ENCODE results near the gene HNRNPA1. TPM values are rescaled to one million over a fixed set of nuclear protein-coding genes. Genes with fewer than 3 reads are reported as not detected.
"Not testable (repeated sequence)": the region's sequence is repeated elsewhere in the genome, so short reads cannot be mapped to it uniquely, and the experiment has no call there.

Gene HNRNPA1
- total and polyA plus RNA-seq, 2 donors (not counting 3 experiments of a cell fraction or from before 2014, with no cell fraction given), result 566 to 1,470 TPM

DNA sequence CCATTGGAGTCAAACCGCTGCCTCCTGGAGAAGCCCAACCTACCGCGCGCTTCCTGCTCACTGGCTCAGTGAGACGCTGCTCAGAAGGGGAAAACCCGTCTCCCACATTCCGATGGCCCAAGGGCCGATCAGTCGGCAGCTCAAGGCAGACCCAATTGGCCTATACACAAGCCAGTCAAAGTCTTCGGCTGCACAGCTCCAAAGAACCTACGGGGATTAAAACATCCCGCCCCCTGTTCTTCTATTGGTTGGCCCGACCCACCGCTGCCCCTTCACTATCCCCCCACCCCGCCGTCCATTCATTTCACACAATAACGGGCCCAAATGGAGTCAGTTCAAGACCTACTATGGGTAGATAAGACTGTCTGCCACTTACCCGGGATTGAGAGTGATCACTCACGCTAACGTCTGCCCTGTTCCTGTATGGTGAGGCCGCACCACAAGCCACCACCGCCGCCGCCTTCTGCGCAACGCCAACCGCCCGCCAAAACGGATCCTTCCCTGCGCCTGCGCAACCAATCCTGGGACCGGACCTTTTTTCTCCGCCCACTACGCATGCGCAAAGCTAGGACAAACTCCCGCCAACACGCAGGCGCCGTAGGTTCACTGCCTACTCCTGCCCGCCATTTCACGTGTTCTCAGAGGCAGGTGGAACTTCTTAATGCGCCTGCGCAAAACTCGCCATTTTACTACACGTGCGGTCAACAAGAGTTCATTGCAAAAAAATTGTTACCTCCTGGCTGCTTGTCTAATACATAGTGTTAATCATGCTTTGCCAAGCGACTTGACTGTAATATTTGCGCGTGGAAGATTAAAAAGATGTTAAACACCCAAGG lies 676 bp upstream of the HNRNPA1 start, which contains the start of gene CBX5:
Gene CBX5 (minus strand): TSS at position 491 of the 836 bp plus-strand sequence. CDS start 22,472 bp downstream, outside the sequence.
- Histone ChIP-seq H3K36me3 (ENCODE audit: control insufficient read depth in 2 of 2, extremely low read depth in 1 of 2, insufficient read depth in 2 of 2, low read length in 2 of 2) (peaks cover 8 to 19% of the 10 kb centered on the region in 2 experiments), H3K4me3 (replicated peaks in 1 of 3; ENCODE audit: insufficient read depth in 1 of 3, low read depth in 1 of 3, low read length in 3 of 3) (peak within 1 kb of the TSS; percentile 28 to 78 (median 61)), H3K9ac (replicated peaks; ENCODE audit: extremely low read depth, insufficient read depth, low read length) (peak within 1 kb of the TSS; percentile 84), H3K4me2 (ENCODE audit: insufficient read depth, low read length) (peak within 1 kb of the TSS; percentile 88), H2AFZ (ENCODE audit: low read depth, low read length) (peak within 1 kb of the TSS; percentile 48), H4K20me1 (replicated peaks; ENCODE audit: control insufficient read depth, extremely low read depth, insufficient read depth, low read length) (peaks cover 9% of the 10 kb centered on the region), H3K4me1 (ENCODE audit: control insufficient read depth, extremely low read depth, insufficient read depth, low read length) (peaks cover 43% of the 10 kb centered on the region), H3K27me3 (ENCODE audit: control insufficient read depth in 2 of 2, insufficient read depth in 2 of 2, low read length in 2 of 2) (no peaks in the 10 kb centered on the region), H3K27ac (ENCODE audit: insufficient read depth, low read depth, low read length) (peak within 1 kb of the TSS; percentile 88), H3K79me2 (ENCODE audit: control insufficient read depth, insufficient read depth, low read length) (peaks cover 83% of the 10 kb centered on the region), H3K9me3 (replicated peaks; ENCODE audit: control insufficient read depth, insufficient read depth, low read length) (no peaks in the 10 kb centered on the region), H3K9me1 (replicated peaks; ENCODE audit: control insufficient read depth, extremely low read depth, insufficient read depth, low read length) (no peaks in the 10 kb centered on the region)
- no TSS peak for BruUV-seq (replicated peaks)
- CTCF ChIA-PET, result interaction anchor here (0.6 to 3.7 kb wide), 9 partner anchors 15 to 100 kb away, joined by 3 to 39 read pairs (median 3); partner anchors contain the start of gene COPZ1
- DNase-seq (ENCODE audit: low read depth, low spot score) (peak; percentile 100), FAIRE-seq (no peak)
- POLR2A ChIA-PET, result interaction anchor here (0.6 to 3.2 kb wide), 13 partner anchors 11 to 136 kb away, joined by 3 to 29 read pairs (median 6); partner anchors contain the start of gene COPZ1
- TF ChIP-seq POLR2AphosphoS5 (IDR thresholded peaks at IDR 0.05; ENCODE audit: insufficient read depth, low read depth, low read length) (peak; percentile 85), MYC (IDR thresholded peaks at IDR 0.05; ENCODE audit: low read depth, low read length) (peak; percentile 68), EZH2 (IDR thresholded peaks at IDR 0.05; ENCODE audit: borderline replicate concordance, low read depth, low read length, severe bottlenecking) (no peak), GATA2 (IDR thresholded peaks at IDR 0.05; ENCODE audit: insufficient read depth, insufficient read length, low read depth, low read length) (no peak), FOS (IDR thresholded peaks at IDR 0.05; ENCODE audit: borderline replicate concordance, insufficient read depth, low read length) (no peak), POLR2A (IDR thresholded peaks at IDR 0.05; ENCODE audit: low read depth, low read length) (peak; percentile 95), JUN (IDR thresholded peaks at IDR 0.05; ENCODE audit: borderline replicate concordance, insufficient read depth, insufficient read length, low read depth) (no peak)
- TF ChIP-seq, protein P1, sequence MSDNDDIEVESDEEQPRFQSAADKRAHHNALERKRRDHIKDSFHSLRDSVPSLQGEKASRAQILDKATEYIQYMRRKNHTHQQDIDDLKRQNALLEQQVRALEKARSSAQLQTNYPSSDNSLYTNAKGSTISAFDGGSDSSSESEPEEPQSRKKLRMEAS (IDR thresholded peaks at IDR 0.05; ENCODE audit: insufficient read depth, insufficient read length), result peak; percentile 88
- intact Hi-C loops (cut with micrococcal nuclease), result loop anchor here (1.0 to 5.0 kb wide), 7 partner anchors 21 to 152 kb away; partner anchors contain the start of gene COPZ1
- dilution Hi-C loops (cut with MboI; ENCODE audit: extremely low pct_ligation_motif_present, low sequenced_read_pairs), result no loop called here

DNA sequence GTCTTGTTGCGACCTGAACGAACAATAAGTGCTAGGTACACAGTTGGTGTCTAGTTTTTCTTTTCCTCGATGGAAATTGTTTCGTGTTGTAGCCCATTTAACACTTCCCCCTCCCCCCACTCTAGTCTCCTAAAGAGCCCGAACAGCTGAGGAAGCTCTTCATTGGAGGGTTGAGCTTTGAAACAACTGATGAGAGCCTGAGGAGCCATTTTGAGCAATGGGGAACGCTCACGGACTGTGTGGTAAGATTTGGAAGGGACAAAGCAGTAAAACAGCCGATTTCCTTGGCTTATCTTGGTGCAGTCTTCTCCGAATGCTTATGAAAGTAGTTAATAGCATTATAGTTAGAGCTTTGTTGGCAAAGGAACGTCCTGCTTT lies 724 bp downstream of the HNRNPA1 start:
- H3K4me2 ChIP-seq (ENCODE audit: insufficient read depth, low read length), result peak overlapping the region; percentile 95
- H3K27me3 ChIP-seq (ENCODE audit: control insufficient read depth in 2 of 2, insufficient read depth in 2 of 2, low read length in 2 of 2); FAIRE-seq; BruUV-seq (replicated peaks); H3K9me1 ChIP-seq (replicated peaks; ENCODE audit: control insufficient read depth, extremely low read depth, insufficient read depth, low read length); H2AFZ ChIP-seq (ENCODE audit: low read depth, low read length); H3K9me3 ChIP-seq (replicated peaks; ENCODE audit: control insufficient read depth, insufficient read depth, low read length); DNase-seq (ENCODE audit: low read depth, low spot score); dilution Hi-C loops (cut with MboI; ENCODE audit: extremely low pct_ligation_motif_present, low sequenced_read_pairs): not testable (repeated sequence)
- H4K20me1 ChIP-seq (replicated peaks; ENCODE audit: control insufficient read depth, extremely low read depth, insufficient read depth, low read length), result peaks cover 11% of the 10 kb centered on the region
- H3K4me1 ChIP-seq (ENCODE audit: control insufficient read depth, extremely low read depth, insufficient read depth, low read length), result peaks cover 51% of the 10 kb centered on the region
- intact Hi-C loops (cut with micrococcal nuclease), result loop anchor here (5.0 kb wide), 2 partner anchors 131 to 151 kb away; no protein-coding TSS in a partner anchor
- peaks cover 11 to 23% of the 10 kb centered on the region in 2 experiments for H3K36me3 ChIP-seq (ENCODE audit: control insufficient read depth in 2 of 2, extremely low read depth in 1 of 2, insufficient read depth in 2 of 2, low read length in 2 of 2)
- peak overlapping the region; percentile 88 for H3K27ac ChIP-seq (ENCODE audit: insufficient read depth, low read depth, low read length)
- peaks cover 78% of the 10 kb centered on the region for H3K79me2 ChIP-seq (ENCODE audit: control insufficient read depth, insufficient read depth, low read length)
- H3K4me3 ChIP-seq (replicated peaks in 1 of 3; ENCODE audit: insufficient read depth in 1 of 3, low read depth in 1 of 3, low read length in 3 of 3), result peak overlapping the region; percentile 28 to 71 (median 61)
- CTCF ChIA-PET, result interaction anchor here (0.7 to 3.7 kb wide), 3 partner anchors 30 to 78 kb away, joined by 3 to 39 read pairs (median 8); partner anchors contain the start of gene COPZ1
- peak overlapping the region; percentile 84 for H3K9ac ChIP-seq (replicated peaks; ENCODE audit: extremely low read depth, insufficient read depth, low read length)
- POLR2A ChIA-PET, result interaction anchor here (1.5 to 3.2 kb wide), 3 partner anchors 21 to 78 kb away, joined by 4 to 29 read pairs (median 11); no protein-coding TSS in a partner anchor
